ENCODE measurements around the gene IGSF8. TPM values are rescaled to one million over a fixed set of nuclear protein-coding genes. Genes with fewer than 3 reads are reported as not detected.

The IGSF8 gene
- total RNA-seq, 1 experiment from 2014 or later: 56.2 TPM

GRCh38 chr1:160130939-160131338, 32.5 kb upstream of the IGSF8 start:
- no peak overlapping the region; a peak in 1 of 7 replicates for H3K27ac Mint-ChIP-seq

More at GRCh38 chr1:160130939-160131338, 32.5 kb upstream of the IGSF8 start:
- Histone ChIP-seq H3K9me3 (ENCODE audit: control insufficient read depth, low read depth, low read length) (no peaks in the 10 kb centered on the region), H3K4ac (ENCODE audit: low read depth, low read length) (no peak overlapping the region), H3K14ac (ENCODE audit: insufficient read depth, low read length) (no peak overlapping the region), H2BK20ac (ENCODE audit: low read depth, low read length, poor library complexity, severe bottlenecking) (no peak overlapping the region), H3K27me3 (ENCODE audit: insufficient read depth, low read length) (no peaks in the 10 kb centered on the region), H4K5ac (ENCODE audit: insufficient read length, low read depth, low read length) (no peak overlapping the region), H2BK15ac (ENCODE audit: low read depth, low read length) (no peak overlapping the region), H4K20me1 (ENCODE audit: control insufficient read depth, insufficient read depth, insufficient read length) (no peaks in the 10 kb centered on the region), H4K91ac (ENCODE audit: insufficient read length, low read depth, low read length) (no peak overlapping the region), H3K18ac (ENCODE audit: insufficient read length, low read depth, low read length) (no peak overlapping the region), H3K9ac (ENCODE audit: extremely low read depth, insufficient read length, low read length) (no peak overlapping the region), H3K56ac (ENCODE audit: insufficient read length, low read depth, low read length) (no peak overlapping the region), H2BK120ac (ENCODE audit: low read depth, low read length, poor library complexity, severe bottlenecking) (no peak overlapping the region), H2BK12ac (ENCODE audit: insufficient read length, low read depth, low read length) (no peak overlapping the region), H3T11ph (ENCODE audit: low read length) (no peak overlapping the region), H2AK5ac (ENCODE audit: insufficient read length, low read length) (no peak overlapping the region), H3K79me1 (ENCODE audit: insufficient read depth, low read depth, low read length, poor library complexity, severe bottlenecking) (no peaks in the 10 kb centered on the region), H3K4me2 (ENCODE audit: insufficient read depth, insufficient read length, low read length) (no peak overlapping the region), H3K4me1 (ENCODE audit: insufficient read depth, low read length) (0 out of 2 replicates have a peak, but pooled peaks cover 1% of the 10 kb centered on the region), H3K23me2 (ENCODE audit: insufficient read length, low read depth, low read length, poor library complexity, severe bottlenecking) (no peaks in the 10 kb centered on the region), H3K23ac (ENCODE audit: insufficient read length, low read depth, low read length) (no peak overlapping the region), H3K27ac (ENCODE audit: insufficient read length, low read depth, low read length) (no peak overlapping the region), H3K79me2 (ENCODE audit: insufficient read depth, low read length) (no peaks in the 10 kb centered on the region), H2AFZ (ENCODE audit: low read length) (no peak overlapping the region), H2BK5ac (ENCODE audit: insufficient read length, low read length) (no peak overlapping the region), H4K8ac (replicated peaks; ENCODE audit: insufficient read length, low read depth, low read length) (no peak overlapping the region)
- peaks cover 2% of the 10 kb centered on the region for H3K27me3 Mint-ChIP-seq (ENCODE audit: low read depth)
- WGBS (ENCODE audit: extremely low coverage, insufficient read length, low lambda C conversion rate): no CpG with 5 or more reads among the region's 1 CpG
- H3K4me3 Mint-ChIP-seq: peak overlapping the region in 1 of 2 experiments; percentile 24; a peak in 2 of 5 replicates
- peaks cover 0 to 77% (median 73%) of the 10 kb centered on the region in 3 experiments; a peak in 6 of 7 replicates for H3K36me3 Mint-ChIP-seq (ENCODE audit: insufficient read depth in 1 of 3, low read depth in 3 of 3)
- no peak for DNase-seq
- peaks cover 0 to 6% of the 10 kb centered on the region in 2 experiments; a peak in 2 of 4 replicates for H3K4me1 Mint-ChIP-seq
- H3K9me3 Mint-ChIP-seq: no peaks in the 10 kb centered on the region
- TF ChIP-seq CTCF (conservative IDR thresholded peaks at IDR 0.05): no peak

All from H9 (cell line).